ENCODE results near the gene PDX1.

PDX1 gene

GRCh38 chr13:27970382-27971235 is 50.8 kb downstream of the PDX1 start:
- DNase-seq (ENCODE audit: low spot score): no peak

- DNase-seq (ENCODE audit: low spot score): no peak
Measured at GRCh38 chr13:27971236-27971645, 51.4 kb downstream of the PDX1 start.

- no peak for DNase-seq (ENCODE audit: low spot score)
Measured at GRCh38 chr13:27971776-27972477, 52.1 kb downstream of the PDX1 start.

GRCh38 chr13:27972478-27972820 is 52.6 kb downstream of the PDX1 start:
- no peak for DNase-seq (ENCODE audit: low spot score)

- DNase-seq (ENCODE audit: low spot score): no peak
Measured at GRCh38 chr13:27973291-27973690, 53.5 kb downstream of the PDX1 start.

GRCh38 chr13:27973961-27974662 is 54.3 kb downstream of the PDX1 start:
- no peak for DNase-seq (ENCODE audit: low spot score)

Data from CD4-positive, alpha-beta T cell treated with Interleukin-15 for 4 hours (primary cell).